Measurements from ENCODE around the gene FALEC.
A peak's percentile ranks its signal among the peaks of the same experiment; 100 is the strongest.

The FALEC gene

GRCh38 chr1:150515328-150516049, at the start of gene FALEC:
TSS of gene FALEC (plus strand) at chr1:150515752.
- H3K9me3 ChIP-seq (ENCODE audit: insufficient read depth, low read length) = no peaks in the 10 kb centered on the region
- H3K4me2 ChIP-seq (ENCODE audit: low read depth, low read length, poor library complexity, severe bottlenecking) = peak within 1 kb of the TSS; percentile 72
- H2AFZ ChIP-seq (ENCODE audit: low read depth, low read length, severe bottlenecking) = peak within 1 kb of the TSS; percentile 96
- H3F3A ChIP-seq (ENCODE audit: insufficient read depth) = peaks cover 12% of the 10 kb centered on the region; the same call in 1 of the 2 replicates
- H3K9me2 ChIP-seq (replicated peaks; ENCODE audit: insufficient read depth, low read length) = no peaks in the 10 kb centered on the region
- H4K20me1 ChIP-seq (ENCODE audit: low read depth, low read length) = no peaks in the 10 kb centered on the region
- peak within 1 kb of the TSS; percentile 51 for H3K9ac ChIP-seq (ENCODE audit: low read length)
- no peak within 1 kb of the TSS for H3K27ac ChIP-seq (ENCODE audit: low read depth, low read length)
- peak within 1 kb of the TSS; percentile 70 for H3K4me3 ChIP-seq (ENCODE audit: insufficient read depth, low read length, poor library complexity, severe bottlenecking)
- TF ChIP-seq CTCF (IDR thresholded peaks at IDR 0.05; ENCODE audit: insufficient read depth, low read length, poor library complexity, severe bottlenecking) = no peak
- TF ChIP-seq EZH2phosphoT487 (conservative IDR thresholded peaks at IDR 0.05; ENCODE audit: low read length) = no peak
- H3K79me2 ChIP-seq (ENCODE audit: insufficient read depth, low read length) = no peaks in the 10 kb centered on the region
- H3K36me3 ChIP-seq (ENCODE audit: low read length) = no peaks in the 10 kb centered on the region
- H3K27me3 ChIP-seq (ENCODE audit: low read length) = no peaks in the 10 kb centered on the region

- H4K20me1 ChIP-seq (ENCODE audit: low read depth, low read length) = no peaks in the 10 kb centered on the region
- H2AFZ ChIP-seq (ENCODE audit: low read depth, low read length, severe bottlenecking) = no peak overlapping the region
- H3K9ac ChIP-seq (ENCODE audit: low read length) = no peak overlapping the region
- no peak for TF ChIP-seq CTCF (IDR thresholded peaks at IDR 0.05; ENCODE audit: insufficient read depth, low read length, poor library complexity, severe bottlenecking)
- TF ChIP-seq EZH2phosphoT487 (conservative IDR thresholded peaks at IDR 0.05; ENCODE audit: low read length) = no peak
- no peak overlapping the region for H3K4me2 ChIP-seq (ENCODE audit: low read depth, low read length, poor library complexity, severe bottlenecking)
- H3K79me2 ChIP-seq (ENCODE audit: insufficient read depth, low read length) = no peaks in the 10 kb centered on the region
- no peaks in the 10 kb centered on the region for H3K9me3 ChIP-seq (ENCODE audit: insufficient read depth, low read length)
- H3K27ac ChIP-seq (ENCODE audit: low read depth, low read length) = no peak overlapping the region
- peaks cover 7% of the 10 kb centered on the region; the same call in 1 of the 2 replicates for H3F3A ChIP-seq (ENCODE audit: insufficient read depth)
- H3K27me3 ChIP-seq (ENCODE audit: low read length) = no peaks in the 10 kb centered on the region
- peaks cover 15% of the 10 kb centered on the region; the same call in 1 of the 2 replicates for H3K36me3 ChIP-seq (ENCODE audit: low read length)
- no peak overlapping the region for H3K4me3 ChIP-seq (ENCODE audit: insufficient read depth, low read length, poor library complexity, severe bottlenecking)
- H3K9me2 ChIP-seq (replicated peaks; ENCODE audit: insufficient read depth, low read length) = no peaks in the 10 kb centered on the region
These were observed 48.6 kb upstream of the FALEC start for GRCh38 chr1:150466964-150467363.

GRCh38 chr1:150469291-150469690, 46.3 kb upstream of the FALEC start:
- no peak overlapping the region for H3K9ac ChIP-seq (ENCODE audit: low read length)
- H2AFZ ChIP-seq (ENCODE audit: low read depth, low read length, severe bottlenecking) = no peak overlapping the region
- no peaks in the 10 kb centered on the region for H3K9me2 ChIP-seq (replicated peaks; ENCODE audit: insufficient read depth, low read length)
- no peak overlapping the region for H3K4me2 ChIP-seq (ENCODE audit: low read depth, low read length, poor library complexity, severe bottlenecking)
- no peak overlapping the region for H3K27ac ChIP-seq (ENCODE audit: low read depth, low read length)
- H3K36me3 ChIP-seq (ENCODE audit: low read length) = peaks cover 15% of the 10 kb centered on the region; the same call in 1 of the 2 replicates
- no peaks in the 10 kb centered on the region for H4K20me1 ChIP-seq (ENCODE audit: low read depth, low read length)
- H3K4me3 ChIP-seq (ENCODE audit: insufficient read depth, low read length, poor library complexity, severe bottlenecking) = no peak overlapping the region
- H3K27me3 ChIP-seq (ENCODE audit: low read length) = no peaks in the 10 kb centered on the region
- TF ChIP-seq EZH2phosphoT487 (conservative IDR thresholded peaks at IDR 0.05; ENCODE audit: low read length) (no peak), CTCF (IDR thresholded peaks at IDR 0.05; ENCODE audit: insufficient read depth, low read length, poor library complexity, severe bottlenecking) (no peak)
- H3K79me2 ChIP-seq (ENCODE audit: insufficient read depth, low read length) = no peaks in the 10 kb centered on the region
- H3K9me3 ChIP-seq (ENCODE audit: insufficient read depth, low read length) = no peaks in the 10 kb centered on the region
- no peaks in the 10 kb centered on the region for H3F3A ChIP-seq (ENCODE audit: insufficient read depth)
